ENCODE results near the gene CTAGE1. TPM values are rescaled to one million over a fixed set of nuclear protein-coding genes. Genes with fewer than 3 reads are reported as not detected.

CTAGE1 gene
- total RNA-seq, 2 experiments from 2014 or later = not detected

GRCh38 chr18:22432657-22433137 lies 15.0 kb upstream of the CTAGE1 start:
- H3K27ac Mint-ChIP-seq = no peak overlapping the region
- CTCF ChIA-PET = interaction anchor here (1.0 kb wide), 1 partner anchor 24 kb away, joined by 3 read pairs; no protein-coding TSS in a partner anchor
- no peaks in the 10 kb centered on the region for H3K27me3 Mint-ChIP-seq
- no peaks in the 10 kb centered on the region for H3K9me3 Mint-ChIP-seq
- no peak for DNase-seq
- intact Hi-C loops (cut with micrococcal nuclease) = no loop called here
- no peak overlapping the region for H3K4me3 Mint-ChIP-seq
- no peaks in the 10 kb centered on the region for H3K4me1 Mint-ChIP-seq (ENCODE audit: low read depth)
- H3K36me3 Mint-ChIP-seq = no peaks in the 10 kb centered on the region
- POLR2A ChIA-PET = no interaction called here

- H3K9me3 Mint-ChIP-seq = no peaks in the 10 kb centered on the region
- CTCF ChIA-PET = no interaction called here
- no peaks in the 10 kb centered on the region for H3K36me3 Mint-ChIP-seq
- H3K4me3 Mint-ChIP-seq = no peak overlapping the region
- no peak for DNase-seq
- POLR2A ChIA-PET = no interaction called here
- intact Hi-C loops (cut with micrococcal nuclease) = no loop called here
- no peaks in the 10 kb centered on the region for H3K4me1 Mint-ChIP-seq (ENCODE audit: low read depth)
- no peaks in the 10 kb centered on the region for H3K27me3 Mint-ChIP-seq
- H3K27ac Mint-ChIP-seq = no peak overlapping the region
Observed at GRCh38 chr18:22429564-22429963, 11.8 kb upstream of the CTAGE1 start.

- Mint-ChIP-seq H3K27me3 (no peaks in the 10 kb centered on the region), H3K27ac (no peak overlapping the region), H3K4me3 (no peak overlapping the region), H3K36me3 (no peaks in the 10 kb centered on the region), H3K4me1 (ENCODE audit: low read depth) (no peaks in the 10 kb centered on the region), H3K9me3 (no peaks in the 10 kb centered on the region)
- intact Hi-C loops (cut with micrococcal nuclease) = no loop called here
- CTCF ChIA-PET = no interaction called here
- no peak for DNase-seq
- POLR2A ChIA-PET = no interaction called here
Observed at GRCh38 chr18:22428672-22429071, 11.0 kb upstream of the CTAGE1 start.

- Mint-ChIP-seq H3K4me1 (ENCODE audit: low read depth) (no peaks in the 10 kb centered on the region), H3K27ac (no peak overlapping the region), H3K4me3 (no peak overlapping the region), H3K27me3 (no peaks in the 10 kb centered on the region), H3K36me3 (no peaks in the 10 kb centered on the region), H3K9me3 (no peaks in the 10 kb centered on the region)
- CTCF ChIA-PET = no interaction called here
- intact Hi-C loops (cut with micrococcal nuclease) = loop anchor here (2.0 kb wide), 1 partner anchor 23 kb away; no protein-coding TSS in a partner anchor
- POLR2A ChIA-PET = no interaction called here
- no peak for DNase-seq
Observed at GRCh38 chr18:22427822-22428549, 10.3 kb upstream of the CTAGE1 start.

- ChIA-PET CTCF (no interaction called here), POLR2A (no interaction called here)
- H3K27me3 Mint-ChIP-seq = no peaks in the 10 kb centered on the region
- DNase-seq = no peak
- intact Hi-C loops (cut with micrococcal nuclease) = no loop called here
- H3K9me3 Mint-ChIP-seq = peaks cover 9% of the 10 kb centered on the region
- H3K4me3 Mint-ChIP-seq = no peak overlapping the region
- H3K27ac Mint-ChIP-seq = no peak overlapping the region
- no peaks in the 10 kb centered on the region for H3K36me3 Mint-ChIP-seq
- no peaks in the 10 kb centered on the region for H3K4me1 Mint-ChIP-seq (ENCODE audit: low read depth)
Observed at GRCh38 chr18:22424565-22424963, 6.8 kb upstream of the CTAGE1 start.

- H3K9me3 Mint-ChIP-seq = peaks cover 9% of the 10 kb centered on the region
- H3K27me3 Mint-ChIP-seq = no peaks in the 10 kb centered on the region
- no peaks in the 10 kb centered on the region for H3K36me3 Mint-ChIP-seq
- H3K27ac Mint-ChIP-seq = no peak overlapping the region
- ChIA-PET CTCF (no interaction called here), POLR2A (no interaction called here)
- H3K4me1 Mint-ChIP-seq (ENCODE audit: low read depth) = no peaks in the 10 kb centered on the region
- intact Hi-C loops (cut with micrococcal nuclease) = no loop called here
- H3K4me3 Mint-ChIP-seq = no peak overlapping the region
- no peak for DNase-seq
Observed at GRCh38 chr18:22423878-22424564, 6.3 kb upstream of the CTAGE1 start.

- Mint-ChIP-seq H3K9me3 (peaks cover 14% of the 10 kb centered on the region), H3K27me3 (no peaks in the 10 kb centered on the region), H3K27ac (no peak overlapping the region), H3K36me3 (no peaks in the 10 kb centered on the region), H3K4me1 (ENCODE audit: low read depth) (no peaks in the 10 kb centered on the region), H3K4me3 (no peak overlapping the region)
- DNase-seq = no peak
- ChIA-PET CTCF (no interaction called here), POLR2A (no interaction called here)
- intact Hi-C loops (cut with micrococcal nuclease) = no loop called here
Observed at GRCh38 chr18:22422909-22423548, 5.3 kb upstream of the CTAGE1 start.

GRCh38 chr18:22420652-22421051 lies 2.9 kb upstream of the CTAGE1 start:
- CTCF ChIA-PET = no interaction called here
- Mint-ChIP-seq H3K36me3 (no peaks in the 10 kb centered on the region), H3K9me3 (peaks cover 14% of the 10 kb centered on the region), H3K4me3 (no peak overlapping the region), H3K27ac (no peak overlapping the region), H3K4me1 (ENCODE audit: low read depth) (no peaks in the 10 kb centered on the region), H3K27me3 (no peaks in the 10 kb centered on the region)
- intact Hi-C loops (cut with micrococcal nuclease) = no loop called here
- POLR2A ChIA-PET = no interaction called here
- no peak for DNase-seq

- DNase-seq = no peak
- H3K27ac Mint-ChIP-seq = no peak overlapping the region
- CTCF ChIA-PET = no interaction called here
- POLR2A ChIA-PET = no interaction called here
- no peaks in the 10 kb centered on the region for H3K36me3 Mint-ChIP-seq
- H3K9me3 Mint-ChIP-seq = peaks cover 12% of the 10 kb centered on the region
- H3K4me3 Mint-ChIP-seq = no peak overlapping the region
- H3K4me1 Mint-ChIP-seq (ENCODE audit: low read depth) = no peaks in the 10 kb centered on the region
- H3K27me3 Mint-ChIP-seq = no peaks in the 10 kb centered on the region
- intact Hi-C loops (cut with micrococcal nuclease) = no loop called here
Observed at GRCh38 chr18:22412176-22412911, 5.4 kb downstream of the CTAGE1 start.

- Mint-ChIP-seq H3K4me3 (no peak overlapping the region), H3K9me3 (peaks cover 12% of the 10 kb centered on the region), H3K36me3 (no peaks in the 10 kb centered on the region), H3K27ac (no peak overlapping the region), H3K4me1 (ENCODE audit: low read depth) (no peaks in the 10 kb centered on the region), H3K27me3 (no peaks in the 10 kb centered on the region)
- POLR2A ChIA-PET = no interaction called here
- intact Hi-C loops (cut with micrococcal nuclease) = no loop called here
- CTCF ChIA-PET = no interaction called here
- no peak for DNase-seq
Observed at GRCh38 chr18:22411446-22411845, 6.3 kb downstream of the CTAGE1 start.

- no peaks in the 10 kb centered on the region for H3K27me3 Mint-ChIP-seq
- H3K9me3 Mint-ChIP-seq = peaks cover 12% of the 10 kb centered on the region
- POLR2A ChIA-PET = no interaction called here
- H3K4me3 Mint-ChIP-seq = no peak overlapping the region
- H3K4me1 Mint-ChIP-seq (ENCODE audit: low read depth) = no peaks in the 10 kb centered on the region
- H3K36me3 Mint-ChIP-seq = no peaks in the 10 kb centered on the region
- no peak overlapping the region for H3K27ac Mint-ChIP-seq
- no peak for DNase-seq
- CTCF ChIA-PET = no interaction called here
- intact Hi-C loops (cut with micrococcal nuclease) = no loop called here
Observed at GRCh38 chr18:22410126-22410525, 7.6 kb downstream of the CTAGE1 start.

- Mint-ChIP-seq H3K9me3 (peaks cover 14% of the 10 kb centered on the region), H3K27me3 (no peaks in the 10 kb centered on the region), H3K4me1 (ENCODE audit: low read depth) (no peaks in the 10 kb centered on the region), H3K4me3 (no peak overlapping the region), H3K36me3 (no peaks in the 10 kb centered on the region), H3K27ac (no peak overlapping the region)
- intact Hi-C loops (cut with micrococcal nuclease) = no loop called here
- POLR2A ChIA-PET = no interaction called here
- CTCF ChIA-PET = interaction anchor here (0.7 kb wide), 1 partner anchor 60 kb away, joined by 3 read pairs; no protein-coding TSS in a partner anchor
- DNase-seq = no peak
Observed at GRCh38 chr18:22409445-22409844, 8.3 kb downstream of the CTAGE1 start.
